H1 (cell line): ENCODE measurements around the gene BPI. TPM values are rescaled to one million over a fixed set of nuclear protein-coding genes. Genes with fewer than 3 reads are reported as not detected.

Experiments used
- CTCF ChIA-PET: fragments of 300-600 bp; sonication (Branson Sonifier 250); formaldehyde crosslinking; loops from one replicate; lab custom pipeline; 2021; ENCODE audit not compliant: partially characterized antibody; lab: Charles Lee
- POLR2A ChIA-PET: fragments of 300-600 bp; sonication (Branson Sonifier 250); formaldehyde crosslinking; loops from one replicate; lab custom pipeline; 2021; ENCODE audit warnings: inconsistent platforms; ENCODE audit not compliant: partially characterized antibody; lab: Charles Lee
- DNase-seq, 2 experiments: peaks; one replicate each; pipeline versions ENCODE4 v3.0.0 to v3.0.0-alpha.2; 2010 to 2022; ENCODE audit warnings: low spot score in 2 of 2, low read depth in 1 of 2, mixed read lengths in 1 of 2
- FAIRE-seq: peaks from 2 replicates; lab custom pipeline; 2011; peaks lifted over from hg19 to GRCh38; lab: Jason Lieb, UNC
- H2AFZ ChIP-seq: 2 replicates; pipeline ENCODE4 v1.8.1; 2012; ENCODE audit warnings: low read length, inconsistent platforms
- H2AK5ac ChIP-seq: 2 replicates; pipeline ENCODE4 v1.6.1; 2013; ENCODE audit warnings: low read depth, low read length
- H2BK120ac ChIP-seq: replicated peaks from 2 replicates; pipeline ENCODE3; 2013; ENCODE audit warnings: low read depth, low read length, inconsistent platforms
- H2BK12ac ChIP-seq: 2 replicates; pipeline ENCODE4 v1.6.1; 2013; ENCODE audit warnings: low read depth, low read length
- H2BK15ac ChIP-seq: 2 replicates; pipeline ENCODE4 v1.6.1; 2013; ENCODE audit warnings: low read length
- H2BK20ac ChIP-seq: 2 replicates; pipeline ENCODE4 v1.6.1; 2013; ENCODE audit warnings: low read length
- H2BK5ac ChIP-seq: 2 replicates; pipeline ENCODE4 v1.6.1; 2013; ENCODE audit warnings: low read depth, low read length
- H3K14ac ChIP-seq: 2 replicates; pipeline ENCODE4 v1.6.1; 2013; ENCODE audit warnings: inconsistent platforms; ENCODE audit not compliant: insufficient read length
- H3K18ac ChIP-seq: 2 replicates; pipeline ENCODE4 v1.6.1; 2013; ENCODE audit warnings: low read length; ENCODE audit errors: extremely low read depth
- H3K23ac ChIP-seq: 2 replicates; pipeline ENCODE4 v1.6.1; 2013; ENCODE audit warnings: inconsistent platforms; ENCODE audit not compliant: insufficient read length
- H3K23me2 ChIP-seq: 2 replicates; pipeline ENCODE4 v1.6.1; 2013; ENCODE audit warnings: low read depth, low read length
- H3K27ac ChIP-seq: 2 replicates; pipeline ENCODE4 v1.6.1; 2011; ENCODE audit warnings: low read depth, low read length, inconsistent platforms
- H3K27me3 ChIP-seq, 4 experiments: replicated peaks in 1 of 4; 1 replicate in 1 of 4; 2 replicates in 3 of 4; pipeline versions ENCODE4 v1.6.1 to v1.8.1; 2011 to 2013; ENCODE audit warnings: low read length in 3 of 4, mild to moderate bottlenecking in 3 of 4, inconsistent platforms in 2 of 4, mixed read lengths in 2 of 4, moderate library complexity in 1 of 4; ENCODE audit not compliant: control insufficient read depth in 3 of 4, insufficient read depth in 3 of 4; ENCODE audit errors: extremely low read depth in 1 of 4
- H3K36me3 ChIP-seq, 4 experiments: 2 replicates each; pipeline versions ENCODE4 v1.6.1 to v1.8.1; 2011 to 2013; ENCODE audit warnings: mild to moderate bottlenecking in 4 of 4, low read length in 3 of 4, moderate library complexity in 2 of 4, control low read depth in 1 of 4, inconsistent platforms in 1 of 4; ENCODE audit not compliant: insufficient read depth in 4 of 4, control insufficient read depth in 2 of 4
- H3K4ac ChIP-seq: replicated peaks from 2 replicates; pipeline ENCODE3; 2013; ENCODE audit warnings: low read length, low read depth, mixed read lengths, inconsistent platforms; ENCODE audit not compliant: insufficient read length
- H3K4me1 ChIP-seq, 4 experiments: replicated peaks in 1 of 4; 1 replicate in 1 of 4; 2 replicates in 3 of 4; pipeline versions ENCODE4 v1.6.1 to v1.8.1; 2011 to 2013; ENCODE audit warnings: low read length in 3 of 4, inconsistent platforms in 2 of 4, mixed read lengths in 1 of 4; ENCODE audit not compliant: insufficient read depth in 4 of 4, control insufficient read depth in 3 of 4
- H3K4me2 ChIP-seq, 2 experiments: 2 replicates each; pipeline versions ENCODE4 v1.6.1 to v1.8.1; 2011 to 2013; ENCODE audit warnings: low read depth in 2 of 2, low read length in 2 of 2, control low read depth in 1 of 2, inconsistent platforms in 1 of 2, mild to moderate bottlenecking in 1 of 2; ENCODE audit not compliant: insufficient read depth in 1 of 2
- H3K4me3 ChIP-seq, 4 experiments: fragments of 200-600, 300-600 bp in 1 of 4; sonication (generic), shearing (Covaris generic), sonication (Bioruptor Twin) in 1 of 4; 2 replicates each; pipeline versions ENCODE4 v1.5.1 to v1.8.1; 2011 to 2016; ENCODE audit warnings: low read length in 4 of 4, low read depth in 3 of 4, control low read depth in 2 of 4, inconsistent platforms in 2 of 4, mild to moderate bottlenecking in 2 of 4, mixed read lengths in 1 of 4, moderate library complexity in 1 of 4; ENCODE audit not compliant: insufficient read depth in 2 of 4; ENCODE audit errors: extremely low read depth in 1 of 4
- H3K56ac ChIP-seq: replicated peaks from 2 replicates; pipeline ENCODE3; 2013; ENCODE audit warnings: low read depth, mild to moderate bottlenecking, mixed read lengths, low read length, inconsistent platforms; ENCODE audit not compliant: insufficient read length
- H3K79me1 ChIP-seq: 2 replicates; pipeline ENCODE4 v1.6.1; 2013; ENCODE audit warnings: low read depth, low read length, control low read depth
- H3K79me2 ChIP-seq, 2 experiments: 2 replicates each; pipeline versions ENCODE4 v1.6.1 to v1.8.1; 2012 to 2013; ENCODE audit warnings: low read length in 2 of 2, mild to moderate bottlenecking in 2 of 2, inconsistent platforms in 1 of 2; ENCODE audit not compliant: insufficient read depth in 2 of 2, control insufficient read depth in 1 of 2
- H3K9ac ChIP-seq, 4 experiments: replicated peaks in 1 of 4; 1 replicate in 1 of 4; 2 replicates in 3 of 4; pipeline versions ENCODE4 v1.6.1 to v1.8.1; 2011 to 2013; ENCODE audit warnings: low read depth in 3 of 4, low read length in 3 of 4, control low read depth in 2 of 4, mild to moderate bottlenecking in 2 of 4, moderate library complexity in 2 of 4, inconsistent platforms in 1 of 4; ENCODE audit errors: extremely low read depth in 1 of 4
- H3K9me3 ChIP-seq, 2 experiments: 2 replicates each; pipeline versions ENCODE4 v1.6.1 to v1.8.1; 2012 to 2013; ENCODE audit warnings: mild to moderate bottlenecking in 2 of 2, moderate library complexity in 2 of 2, control low read depth in 1 of 2, inconsistent platforms in 1 of 2, low read depth in 1 of 2, low read length in 1 of 2, mixed read lengths in 1 of 2; ENCODE audit not compliant: insufficient read depth in 2 of 2
- H4K20me1 ChIP-seq, 2 experiments: replicated peaks in 1 of 2; 2 replicates each; pipeline versions ENCODE3 to v1.8.1; 2011 to 2013; ENCODE audit warnings: inconsistent platforms in 2 of 2, low read length in 2 of 2, mild to moderate bottlenecking in 1 of 2; ENCODE audit not compliant: insufficient read depth in 2 of 2, control insufficient read depth in 1 of 2
- H4K5ac ChIP-seq: 2 replicates; pipeline ENCODE4 v1.6.1; 2013; ENCODE audit warnings: low read length, low read depth, mixed read lengths, inconsistent platforms; ENCODE audit not compliant: insufficient read length
- H4K8ac ChIP-seq: 2 replicates; pipeline ENCODE4 v1.8.0; 2013; ENCODE audit warnings: mild to moderate bottlenecking, moderate library complexity, low read length, inconsistent platforms; ENCODE audit not compliant: insufficient read depth; ENCODE audit errors: extremely low read depth
- H4K91ac ChIP-seq: replicated peaks from 2 replicates; pipeline ENCODE3; 2013; ENCODE audit warnings: low read length, mixed read lengths, inconsistent platforms; ENCODE audit not compliant: insufficient read length
- BACH1 ChIP-seq: IDR thresholded peaks from 2 replicates; pipeline ENCODE4 v1.6.1; 2012; ENCODE audit warnings: low read length, improper control_type of control experiment
- CBX8 ChIP-seq: fragments of 300-800, 300-1000 bp; sonication (generic); IDR thresholded peaks from 2 replicates; pipeline ENCODE4 v1.7.1; 2016; ENCODE audit warnings: low read depth, low read length, borderline replicate concordance
- CEBPB ChIP-seq: IDR thresholded peaks from 2 replicates; pipeline ENCODE4 v1.6.1; 2012; ENCODE audit warnings: low read depth, low read length
- CTBP2 ChIP-seq: IDR thresholded peaks from 2 replicates; pipeline ENCODE4 v1.7.0; 2011; ENCODE audit warnings: borderline replicate concordance, mild to moderate bottlenecking, moderate library complexity, mixed read lengths, low read length; ENCODE audit not compliant: insufficient read depth, insufficient read length
- E2F6 ChIP-seq: IDR thresholded peaks from 2 replicates; pipeline ENCODE4 v1.6.1; 2012; ENCODE audit warnings: inconsistent platforms
- EGR1 ChIP-seq: IDR thresholded peaks from 2 replicates; pipeline ENCODE4 v1.6.1; 2011; ENCODE audit warnings: low read depth, low read length, borderline replicate concordance
- MAFK ChIP-seq: IDR thresholded peaks from 2 replicates; pipeline ENCODE4 v1.6.1; 2012; ENCODE audit warnings: low read depth, mild to moderate bottlenecking, improper control_type of control experiment, low read length
- NRF1 ChIP-seq: IDR thresholded peaks from 2 replicates; pipeline ENCODE4 v1.6.1; 2011; ENCODE audit warnings: mild to moderate bottlenecking, low read depth, low read length, improper control_type of control experiment
- POLR2A ChIP-seq, 2 experiments: IDR thresholded peaks; 1 replicate in 1 of 2; 2 replicates in 1 of 2; pipeline ENCODE4 v1.6.1; 2011; ENCODE audit warnings: low read depth in 2 of 2, low read length in 2 of 2, mild to moderate bottlenecking in 2 of 2; ENCODE audit errors: control extremely low read depth in 1 of 2
- RNF2 ChIP-seq: fragments of 200-900, 300-1000 bp; sonication (generic); IDR thresholded peaks from 2 replicates; pipeline ENCODE4 v1.7.1; 2016; ENCODE audit warnings: borderline replicate concordance, low read depth, mild to moderate bottlenecking, antibody characterized with exemption, low read length; ENCODE audit not compliant: poor library complexity, severe bottlenecking; ENCODE audit errors: missing control alignments
- TAF7 ChIP-seq: optimal IDR thresholded peaks from 2 replicates; pipeline ENCODE3; 2011; ENCODE audit warnings: low read depth, mild to moderate bottlenecking, inconsistent platforms, low read length, moderate library complexity, borderline replicate concordance
- TEAD4 ChIP-seq: IDR thresholded peaks from 2 replicates; pipeline ENCODE4 v1.6.1; 2012; ENCODE audit warnings: low read depth, low read length, inconsistent platforms, mixed read lengths
- ZNF274 ChIP-seq: IDR thresholded peaks from 2 replicates; pipeline ENCODE4 v1.7.0; 2012; ENCODE audit warnings: low read length, borderline replicate concordance; ENCODE audit errors: extremely low read depth
- WGBS, 2 experiments: shearing (Covaris generic) in 1 of 2; methylation state at CpG; one replicate each; pipeline versions ENCODE4 v1.1.6 to v1.1.7; 2013 to 2015; ENCODE audit warnings: low lambda C conversion rate in 2 of 2, mixed read lengths in 2 of 2, inconsistent platforms in 1 of 2, low coverage in 1 of 2, missing lambda C conversion rate in 1 of 2; ENCODE audit not compliant: insufficient replicate concordance in 2 of 2, insufficient coverage in 1 of 2, insufficient read length in 1 of 2; ENCODE audit errors: extremely low coverage in 1 of 2, missing lambda C conversion rate in 1 of 2; 5-methylcytosine and 5-hydroxymethylcytosine counted together
- polyA plus RNA-seq, 7 experiments: library from polyadenylated mRNA; depleted of rRNA in 3 of 7; stranded (reverse) in 5 of 7; unstranded in 2 of 7; fragments of >200 nt in 5 of 7; fragments of 200-250 nt in 2 of 7; gene quantifications; 1 replicate in 5 of 7; 2 replicates in 1 of 7; 4 replicates in 1 of 7; pipeline versions ENCODE4 v1.2.1 to v1.2.3, GENCODE V29; 2011 to 2013; ENCODE audit warnings: missing spikeins in 2 of 7, mixed read lengths in 2 of 7
- total RNA-seq: library from RNA; stranded (reverse); fragmentation: NEBNext Ultra II Directional; extraction: Animal tissue kit (Norgen Biotek cat#: 25700); gene quantifications from 2 replicates; pipeline ENCODE4 v1.2.1, GENCODE V29; 2021

Gene BPI
- total and polyA plus RNA-seq, 2 of the 8 experiments (the other 6 are each of a cell fraction or from before 2014, with no cell fraction given), result not detected

- Histone ChIP-seq H3K27me3 (no peaks in the 10 kb centered on the region), H3K9me3 (no peaks in the 10 kb centered on the region), H2BK120ac (no peak overlapping the region), H2BK5ac (no peak overlapping the region), H3K56ac (no peak overlapping the region), H2BK12ac (no peak overlapping the region), H3K4me2 (no peak overlapping the region), H4K91ac (no peak overlapping the region), H3K14ac (no peak overlapping the region), H3K79me2 (no peaks in the 10 kb centered on the region), H3K79me1 (no peaks in the 10 kb centered on the region), H3K18ac (no peak overlapping the region), H2AK5ac (no peak overlapping the region), H3K4me3 (no peak overlapping the region), H3K4ac (no peak overlapping the region), H2BK20ac (no peak overlapping the region), H3K9ac (no peak overlapping the region), H4K8ac (no peak overlapping the region), H3K36me3 (no peaks in the 10 kb centered on the region), H4K20me1 (no peaks in the 10 kb centered on the region), H3K23ac (no peak overlapping the region), H3K27ac (no peak overlapping the region), H2AFZ (no peak overlapping the region), H3K4me1 (peaks cover 2 to 16% (median 9%) of the 10 kb centered on the region in 4 experiments), H3K23me2 (no peaks in the 10 kb centered on the region), H2BK15ac (no peak overlapping the region), H4K5ac (no peak overlapping the region)
- WGBS, 2 experiments, result 91% methylated on average over 5 of the region's 5 CpGs; no CpG with 5 or more reads in 1 of the 2 experiments
- DNase-seq (no peak), FAIRE-seq (no peak)
- POLR2A ChIA-PET, result interaction anchor here (1.2 kb wide), 1 partner anchor 82 kb away, joined by 3 read pairs; no protein-coding TSS in a partner anchor
- no peak for TF ChIP-seq NRF1
- no peak for TF ChIP-seq CTBP2
- TF ChIP-seq ZNF274, result no peak
- TF ChIP-seq RNF2, result no peak
- TF ChIP-seq EGR1, result no peak
- TF ChIP-seq TEAD4, result no peak
- TF ChIP-seq E2F6, result no peak
- no peak for TF ChIP-seq BACH1
- no peak for TF ChIP-seq CBX8
- TF ChIP-seq MAFK, result no peak
- TF ChIP-seq CEBPB, result no peak
- no peak for TF ChIP-seq TAF7
- TF ChIP-seq POLR2A (IDR thresholded peaks at IDR 0.05; ENCODE audit: control extremely low read depth in 1 of 2, low read depth in 2 of 2, low read length in 2 of 2), result no peak
- CTCF ChIA-PET, result interaction anchor here (0.7 to 22.1 kb wide), 4 partner anchors 12 to 294 kb away, joined by 3 to 390 read pairs (median 4); no protein-coding TSS in a partner anchor
These were observed 45.9 kb downstream of the BPI start for GRCh38 chr20:38349856-38350255.
